GM19324 (cell line): Measurements from ENCODE around the gene PCP4.

Experiments used
- ATAC-seq: cut with Tn5 transposase; IDR thresholded peaks from one replicate; pipeline ENCODE4 v1.9.1; 2021; ENCODE audit warnings: mild to moderate bottlenecking, moderate library complexity; ENCODE audit not compliant: unreplicated experiment, low FRiP score

The PCP4 gene

GRCh38 chr21:39968010-39968409 lies 100.8 kb downstream of the PCP4 start:
- no peak for ATAC-seq

- no peak for ATAC-seq
Observed at GRCh38 chr21:39969691-39970364, 102.6 kb downstream of the PCP4 start.

- ATAC-seq = no peak
Observed at GRCh38 chr21:39971956-39972355, 104.7 kb downstream of the PCP4 start.

- no peak for ATAC-seq
Observed at GRCh38 chr21:39972471-39972870, 105.2 kb downstream of the PCP4 start.

GRCh38 chr21:39972976-39973770 lies 105.9 kb downstream of the PCP4 start:
- ATAC-seq = no peak

GRCh38 chr21:39976800-39977199 lies 109.6 kb downstream of the PCP4 start:
- ATAC-seq = no peak
